Bronchial epithelial cell (primary cell): ENCODE results near the gene KCNA4. TPM values are rescaled to one million over a fixed set of nuclear protein-coding genes. Genes with fewer than 3 reads are reported as not detected.
"Not testable (repeated sequence)": the region's sequence is repeated elsewhere in the genome, so short reads cannot be mapped to it uniquely, and the experiment has no call there.

ENCODE experiments used
- DNase-seq: peaks from one replicate; pipeline ENCODE4 v3.0.0-alpha.2; 2010; ENCODE audit warnings: low read depth
- FAIRE-seq: peaks from 2 replicates; lab custom pipeline; 2011; peaks lifted over from hg19 to GRCh38; lab: Jason Lieb, UNC
- H3K27me3 ChIP-seq: 2 replicates; pipeline ENCODE4 v1.5.1; 2011; ENCODE audit warnings: low read length; ENCODE audit not compliant: control insufficient read depth, insufficient read depth
- H3K36me3 ChIP-seq: 2 replicates; pipeline ENCODE4 v1.5.1; 2011; ENCODE audit warnings: low read length; ENCODE audit not compliant: control insufficient read depth, insufficient read depth
- H3K4me3 ChIP-seq: 2 replicates; pipeline ENCODE4 v1.5.1; 2011; ENCODE audit warnings: mild to moderate bottlenecking, low read depth, low read length, control low read depth
- total RNA-seq: library from RNA; depleted of rRNA; stranded (reverse); fragments of >200 nt; gene quantifications from 2 replicates; pipeline ENCODE4 v1.2.1, GENCODE V29; 2014
- TF ChIP-seq, protein P1 (sequence below): IDR thresholded peaks from 2 replicates; pipeline ENCODE4 v1.5.1; 2011; ENCODE audit warnings: mild to moderate bottlenecking, moderate library complexity, low read length, control low read depth, inconsistent platforms; ENCODE audit not compliant: insufficient read depth, severe bottlenecking

The KCNA4 gene
- total RNA-seq, 1 donor from 2014 or later: not detected

GRCh38 chr11:30045921-30046577 is 29.2 kb upstream of the KCNA4 start:
- H3K36me3 ChIP-seq: no peaks in the 10 kb centered on the region
- H3K4me3 ChIP-seq: no peak overlapping the region
- DNase-seq: no peak
- H3K27me3 ChIP-seq: no peaks in the 10 kb centered on the region
- TF ChIP-seq, protein P1, sequence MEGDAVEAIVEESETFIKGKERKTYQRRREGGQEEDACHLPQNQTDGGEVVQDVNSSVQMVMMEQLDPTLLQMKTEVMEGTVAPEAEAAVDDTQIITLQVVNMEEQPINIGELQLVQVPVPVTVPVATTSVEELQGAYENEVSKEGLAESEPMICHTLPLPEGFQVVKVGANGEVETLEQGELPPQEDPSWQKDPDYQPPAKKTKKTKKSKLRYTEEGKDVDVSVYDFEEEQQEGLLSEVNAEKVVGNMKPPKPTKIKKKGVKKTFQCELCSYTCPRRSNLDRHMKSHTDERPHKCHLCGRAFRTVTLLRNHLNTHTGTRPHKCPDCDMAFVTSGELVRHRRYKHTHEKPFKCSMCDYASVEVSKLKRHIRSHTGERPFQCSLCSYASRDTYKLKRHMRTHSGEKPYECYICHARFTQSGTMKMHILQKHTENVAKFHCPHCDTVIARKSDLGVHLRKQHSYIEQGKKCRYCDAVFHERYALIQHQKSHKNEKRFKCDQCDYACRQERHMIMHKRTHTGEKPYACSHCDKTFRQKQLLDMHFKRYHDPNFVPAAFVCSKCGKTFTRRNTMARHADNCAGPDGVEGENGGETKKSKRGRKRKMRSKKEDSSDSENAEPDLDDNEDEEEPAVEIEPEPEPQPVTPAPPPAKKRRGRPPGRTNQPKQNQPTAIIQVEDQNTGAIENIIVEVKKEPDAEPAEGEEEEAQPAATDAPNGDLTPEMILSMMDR: no peak
- no peak for FAIRE-seq

DNA sequence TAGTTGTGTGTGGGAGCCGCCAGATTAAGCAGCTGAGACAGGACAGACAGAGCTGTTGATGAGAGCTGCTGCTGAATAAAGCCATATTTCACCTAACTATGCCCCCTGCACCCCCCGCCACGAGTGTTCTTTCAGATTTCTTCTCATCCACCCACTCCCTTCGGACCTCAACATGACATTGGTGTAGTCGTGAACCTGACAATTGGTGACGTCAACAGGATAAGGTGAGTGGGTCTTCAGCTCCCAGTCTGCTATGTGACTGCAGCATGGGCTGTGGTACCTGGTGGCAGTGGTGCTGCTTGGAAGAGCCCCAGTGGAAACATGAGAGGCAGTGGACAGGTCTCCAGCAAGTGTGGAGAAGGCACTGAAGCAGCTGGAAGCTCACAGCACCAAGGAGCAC is 28.3 kb upstream of the KCNA4 start:
- Histone ChIP-seq H3K4me3 (no peak overlapping the region), H3K36me3 (no peaks in the 10 kb centered on the region), H3K27me3 (no peaks in the 10 kb centered on the region)
- DNase-seq (no peak), FAIRE-seq (no peak)
- TF ChIP-seq, protein P1: no peak

DNA sequence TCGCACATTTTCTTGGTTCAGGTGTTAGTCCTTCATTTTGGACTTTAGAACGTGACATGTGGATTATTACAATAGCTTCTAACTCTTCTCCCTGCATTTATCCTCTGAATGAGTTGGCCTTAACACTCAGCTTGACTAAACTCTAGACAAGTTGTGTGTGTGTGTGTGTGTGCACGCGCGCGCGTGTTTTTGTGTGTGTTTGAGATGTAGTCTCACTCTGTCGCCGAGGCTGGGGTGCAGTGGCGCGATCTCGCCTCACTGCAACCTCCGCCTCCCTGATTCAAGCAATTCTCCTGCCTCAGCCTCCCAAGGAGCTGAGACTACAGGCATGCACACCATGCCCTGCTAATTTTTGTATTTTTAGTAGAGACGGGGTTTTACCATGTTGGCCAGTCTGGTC is 24.3 kb upstream of the KCNA4 start:
- no peak for FAIRE-seq
- no peak for DNase-seq
- Histone ChIP-seq H3K4me3 (no peak overlapping the region), H3K27me3 (no peaks in the 10 kb centered on the region), H3K36me3 (no peaks in the 10 kb centered on the region)
- TF ChIP-seq, protein P1: no peak

- H3K4me3 ChIP-seq, H3K27me3 ChIP-seq, H3K36me3 ChIP-seq, DNase-seq, FAIRE-seq: not testable (repeated sequence)
Observed at GRCh38 chr11:30034746-30035145, 17.9 kb upstream of the KCNA4 start.

GRCh38 chr11:30034166-30034565 is 17.3 kb upstream of the KCNA4 start:
- FAIRE-seq: not testable (repeated sequence)

GRCh38 chr11:30025396-30026139 is 8.7 kb upstream of the KCNA4 start:
- Histone ChIP-seq H3K4me3 (no peak overlapping the region), H3K27me3 (no peaks in the 10 kb centered on the region), H3K36me3 (no peaks in the 10 kb centered on the region)
- DNase-seq (no peak), FAIRE-seq (no peak)
- TF ChIP-seq, protein P1: no peak

More at GRCh38 chr11:30034166-30034565, 17.3 kb upstream of the KCNA4 start:
- H3K27me3 ChIP-seq, H3K36me3 ChIP-seq, H3K4me3 ChIP-seq, DNase-seq: not testable (repeated sequence)
